Measurements from ENCODE around the gene ST3GAL2. TPM values are rescaled to one million over a fixed set of nuclear protein-coding genes. Genes with fewer than 3 reads are reported as not detected.

The ST3GAL2 gene
- total and polyA plus RNA-seq, 10 of the 15 experiments (the other 5 are each of a cell fraction or from before 2014, with no cell fraction given) = 0.95 to 61.7 (median 25.9) TPM

- TF ChIP-seq CUX1 (IDR thresholded peaks at IDR 0.05; ENCODE audit: insufficient replicate concordance, low read depth, low read length) = no peak
- no peak for TF ChIP-seq MEF2A (IDR thresholded peaks at IDR 0.05; ENCODE audit: insufficient read depth, low read depth, low read length)
- no peak for TF ChIP-seq NFIC (IDR thresholded peaks at IDR 0.05; ENCODE audit: low read depth, low read length)
- no peak for TF ChIP-seq NFYA (IDR thresholded peaks at IDR 0.05; ENCODE audit: borderline replicate concordance, low read depth, low read length)
- no peak for TF ChIP-seq ETV6 (conservative IDR thresholded peaks at IDR 0.05 in 1 of 2, IDR thresholded peaks at IDR 0.05 in 1 of 2; ENCODE audit: borderline replicate concordance in 1 of 2, low read depth in 1 of 2)
- TF ChIP-seq ZNF622 (IDR thresholded peaks at IDR 0.05) = no peak
- no peak for TF ChIP-seq KDM1A (IDR thresholded peaks at IDR 0.05; ENCODE audit: borderline replicate concordance)
- TF ChIP-seq PBX3 (IDR thresholded peaks at IDR 0.05; ENCODE audit: insufficient replicate concordance, low read depth, low read length) = no peak
- TF ChIP-seq RELA (IDR thresholded peaks at IDR 0.05; ENCODE audit: borderline replicate concordance, partially characterized antibody) = no peak
- no peak for TF ChIP-seq USF1 (IDR thresholded peaks at IDR 0.05; ENCODE audit: borderline replicate concordance, extremely low read length, insufficient read depth, low read depth, low read length)
These were observed 39.3 kb upstream of the ST3GAL2 start (continued) for GRCh38 chr16:70478169-70478568.

Measured in GM12878 (cell line).